Neural progenitor cell (in vitro differentiated cells): ENCODE data around the gene PGP. TPM values are rescaled to one million over a fixed set of nuclear protein-coding genes. Genes with fewer than 3 reads are reported as not detected.

ENCODE experiments used
- DNase-seq: peaks from one replicate; pipeline ENCODE4 v3.0.0-alpha.2; 2016; ENCODE audit warnings: low spot score
- H2AFZ ChIP-seq: fragments of 200-600 bp; sonication (generic); replicated peaks from 2 replicates; pipeline ENCODE4 v1.6.1; 2016; ENCODE audit warnings: antibody characterized with exemption
- H3F3A ChIP-seq: fragments of 200-600 bp; sonication (generic); 2 replicates; pipeline ENCODE4 v1.6.1; 2016; ENCODE audit warnings: antibody characterized with exemption, low read depth
- H3K27ac ChIP-seq: fragments of 200-600 bp; sonication (generic); 2 replicates; pipeline ENCODE4 v1.5.1; 2016; ENCODE audit warnings: mild to moderate bottlenecking
- H3K27me3 ChIP-seq: fragments of 200-600 bp; sonication (generic); 2 replicates; pipeline ENCODE4 v1.6.1; 2016; ENCODE audit warnings: mild to moderate bottlenecking, moderate library complexity
- H3K36me3 ChIP-seq: fragments of 200-600 bp; sonication (generic); 2 replicates; pipeline ENCODE4 v1.5.1; 2016
- H3K4me1 ChIP-seq: fragments of 200-600 bp; sonication (generic); 2 replicates; pipeline ENCODE4 v1.6.1; 2016; ENCODE audit warnings: mixed run types
- H3K4me2 ChIP-seq: fragments of 200-600 bp; sonication (generic); 2 replicates; pipeline ENCODE4 v1.6.1; 2016
- H3K4me3 ChIP-seq: fragments of 200-600 bp; sonication (generic); 2 replicates; pipeline ENCODE4 v1.5.1; 2016
- H3K79me2 ChIP-seq: fragments of 200-600 bp; sonication (generic); 2 replicates; pipeline ENCODE4 v1.6.1; 2016; ENCODE audit warnings: low read depth
- H3K9ac ChIP-seq: fragments of 200-600 bp; sonication (generic); 2 replicates; pipeline ENCODE4 v1.6.1; 2016
- H3K9me3 ChIP-seq: fragments of 200-600 bp; sonication (generic); 2 replicates; pipeline ENCODE4 v1.5.1; 2016; ENCODE audit warnings: low read depth
- H4K20me1 ChIP-seq: fragments of 200-600 bp; sonication (generic); 2 replicates; pipeline ENCODE4 v1.6.1; 2016; ENCODE audit warnings: low read depth
- H3K27ac Mint-ChIP-seq: 3 replicates; pipeline ENCODE4 v1.8.0; 2021; ENCODE audit warnings: mixed read lengths
- H3K27me3 Mint-ChIP-seq: 2 replicates; pipeline ENCODE4 v1.8.0; 2022; ENCODE audit warnings: low read depth, mild to moderate bottlenecking, inconsistent platforms, moderate library complexity, mixed read lengths; ENCODE audit not compliant: insufficient read depth
- H3K36me3 Mint-ChIP-seq: 3 replicates; pipeline ENCODE4 v1.8.0; 2021; ENCODE audit warnings: mixed read lengths
- H3K4me1 Mint-ChIP-seq: 3 replicates; pipeline ENCODE4 v1.8.0; 2021; ENCODE audit warnings: mixed read lengths
- H3K4me3 Mint-ChIP-seq: 3 replicates; pipeline ENCODE4 v1.8.0; 2021; ENCODE audit warnings: mild to moderate bottlenecking, moderate library complexity, mixed read lengths
- H3K9me3 Mint-ChIP-seq: 3 replicates; pipeline ENCODE4 v1.8.0; 2020; ENCODE audit warnings: mixed read lengths
- EZH2 ChIP-seq: fragments of 200-600 bp; sonication (generic); IDR thresholded peaks from 2 replicates; pipeline ENCODE4 v1.6.1; 2017; ENCODE audit warnings: antibody characterized with exemption, mild to moderate bottlenecking, moderate library complexity
- EZH2phosphoT487 ChIP-seq: fragments of 200-600 bp; sonication (generic); IDR thresholded peaks from 2 replicates; pipeline ENCODE4 v1.6.1; 2017; ENCODE audit warnings: antibody characterized with exemption
- total RNA-seq: library from RNA; depleted of rRNA; stranded (reverse); fragments of >200 nt; gene quantifications from 2 replicates; pipeline ENCODE4 v1.2.3, GENCODE V29; 2015; ENCODE audit warnings: low replicate concordance
- TF ChIP-seq, protein P1 (sequence below): fragments of 200-600 bp; sonication (generic); IDR thresholded peaks from 2 replicates; pipeline ENCODE4 v1.5.1; 2017; ENCODE audit warnings: antibody characterized with exemption, mild to moderate bottlenecking

Gene PGP
- total RNA-seq, 1 donor from 2014 or later = 13.3 TPM

DNA sequence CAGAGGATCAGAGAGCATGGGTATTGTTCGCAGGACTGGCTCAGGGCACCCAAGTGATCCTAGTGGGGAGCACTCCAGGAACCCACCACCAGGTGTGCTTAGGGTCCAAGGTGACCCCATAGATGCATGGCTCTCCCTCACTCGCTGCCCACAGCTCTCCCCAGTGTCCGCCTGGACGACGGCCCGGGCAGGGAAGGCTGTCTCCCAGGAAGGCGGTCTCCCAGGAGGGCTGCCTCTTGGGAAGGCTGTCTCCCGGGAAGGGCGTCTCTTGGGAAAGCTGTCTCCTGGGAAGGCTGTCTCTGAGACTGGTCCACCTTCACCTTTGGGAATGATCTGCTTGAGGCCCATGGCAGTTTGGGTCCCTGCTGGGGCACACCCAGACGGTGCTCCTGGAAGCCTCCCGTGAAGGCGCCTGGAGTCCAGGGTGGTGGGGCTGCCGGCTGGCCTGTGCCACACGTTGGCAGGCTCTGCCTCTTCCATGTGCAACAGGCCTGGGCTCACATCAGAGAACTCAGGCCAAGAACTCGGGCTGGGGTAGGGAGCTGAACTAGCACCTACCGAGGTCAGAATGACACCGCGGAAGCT lies 31.8 kb upstream of the PGP start:
- Histone ChIP-seq H3K79me2 (peaks cover 42% of the 10 kb centered on the region), H3K27me3 (no peaks in the 10 kb centered on the region), H3K9me3 (no peaks in the 10 kb centered on the region), H3K27ac (no peak overlapping the region), H3F3A (peaks cover 3% of the 10 kb centered on the region), H3K4me3 (no peak overlapping the region), H3K36me3 (no peaks in the 10 kb centered on the region), H3K9ac (no peak overlapping the region), H3K4me1 (peaks cover 6% of the 10 kb centered on the region), H2AFZ (no peak overlapping the region), H4K20me1 (peaks cover 6% of the 10 kb centered on the region), H3K4me2 (no peak overlapping the region)
- peaks cover 5% of the 10 kb centered on the region for H3K4me1 Mint-ChIP-seq
- peaks cover 8% of the 10 kb centered on the region for H3K36me3 Mint-ChIP-seq
- H3K27ac Mint-ChIP-seq = no peak overlapping the region
- TF ChIP-seq EZH2 (no peak), EZH2phosphoT487 (no peak)
- TF ChIP-seq, protein P1, sequence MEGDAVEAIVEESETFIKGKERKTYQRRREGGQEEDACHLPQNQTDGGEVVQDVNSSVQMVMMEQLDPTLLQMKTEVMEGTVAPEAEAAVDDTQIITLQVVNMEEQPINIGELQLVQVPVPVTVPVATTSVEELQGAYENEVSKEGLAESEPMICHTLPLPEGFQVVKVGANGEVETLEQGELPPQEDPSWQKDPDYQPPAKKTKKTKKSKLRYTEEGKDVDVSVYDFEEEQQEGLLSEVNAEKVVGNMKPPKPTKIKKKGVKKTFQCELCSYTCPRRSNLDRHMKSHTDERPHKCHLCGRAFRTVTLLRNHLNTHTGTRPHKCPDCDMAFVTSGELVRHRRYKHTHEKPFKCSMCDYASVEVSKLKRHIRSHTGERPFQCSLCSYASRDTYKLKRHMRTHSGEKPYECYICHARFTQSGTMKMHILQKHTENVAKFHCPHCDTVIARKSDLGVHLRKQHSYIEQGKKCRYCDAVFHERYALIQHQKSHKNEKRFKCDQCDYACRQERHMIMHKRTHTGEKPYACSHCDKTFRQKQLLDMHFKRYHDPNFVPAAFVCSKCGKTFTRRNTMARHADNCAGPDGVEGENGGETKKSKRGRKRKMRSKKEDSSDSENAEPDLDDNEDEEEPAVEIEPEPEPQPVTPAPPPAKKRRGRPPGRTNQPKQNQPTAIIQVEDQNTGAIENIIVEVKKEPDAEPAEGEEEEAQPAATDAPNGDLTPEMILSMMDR = no peak
- peaks cover 8% of the 10 kb centered on the region for H3K27me3 Mint-ChIP-seq
- no peaks in the 10 kb centered on the region for H3K9me3 Mint-ChIP-seq
- DNase-seq = no peak
- H3K4me3 Mint-ChIP-seq = no peak overlapping the region

DNA sequence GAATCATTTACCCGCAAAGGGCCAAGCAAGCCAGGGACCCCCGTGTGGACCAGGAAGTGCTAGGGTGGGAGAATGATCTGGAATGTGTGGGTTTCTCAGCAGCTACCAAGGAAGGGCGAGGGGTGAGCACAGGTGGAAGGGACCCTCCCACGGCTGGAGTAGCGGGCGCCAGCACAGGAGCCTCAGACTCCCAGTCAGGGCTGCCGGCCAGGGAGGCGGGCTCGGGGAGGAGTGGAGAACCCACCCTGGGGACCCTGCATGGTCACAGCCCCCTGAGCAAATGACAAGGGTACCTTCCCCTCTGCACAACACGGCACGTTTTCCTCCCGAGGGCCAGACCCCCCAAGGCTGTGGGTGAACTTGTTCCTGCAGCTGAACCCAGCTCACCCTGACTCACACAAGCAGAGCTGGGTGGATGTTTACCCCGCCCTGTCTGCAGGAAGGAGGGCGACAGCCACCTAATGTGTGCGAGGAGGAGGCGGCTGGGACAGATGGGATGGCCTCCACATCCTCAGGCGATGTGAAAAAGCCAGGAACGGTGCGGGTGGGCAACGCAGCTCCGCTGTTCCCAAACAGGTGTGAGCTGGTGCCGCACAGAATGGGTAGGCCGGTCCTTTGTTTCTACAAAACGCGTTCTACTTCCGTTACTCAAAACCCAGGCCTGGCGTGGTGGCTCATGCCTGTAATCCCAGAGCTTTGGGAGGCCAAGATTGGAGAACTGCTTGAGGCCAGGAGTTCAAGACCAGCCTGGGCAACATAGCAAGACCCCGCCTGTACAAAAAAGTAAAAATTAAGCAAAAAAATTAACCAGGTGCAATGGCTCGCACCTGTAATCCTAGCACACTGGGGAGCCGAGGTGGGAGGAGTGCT lies 30.5 kb upstream of the PGP start:
- peaks cover 3% of the 10 kb centered on the region for H3K4me1 ChIP-seq
- H3K9ac ChIP-seq = no peak overlapping the region
- H3K27ac ChIP-seq = no peak overlapping the region
- peaks cover 3% of the 10 kb centered on the region for H4K20me1 ChIP-seq
- no peaks in the 10 kb centered on the region for H3K9me3 ChIP-seq
- peaks cover 2% of the 10 kb centered on the region for H3K4me1 Mint-ChIP-seq
- no peak overlapping the region for H2AFZ ChIP-seq
- peaks cover 32% of the 10 kb centered on the region for H3K79me2 ChIP-seq
- H3K4me2 ChIP-seq = no peak overlapping the region
- H3K27me3 ChIP-seq = no peaks in the 10 kb centered on the region
- H3K36me3 ChIP-seq = no peaks in the 10 kb centered on the region
- no peak for DNase-seq
- TF ChIP-seq, protein P1 = no peak
- TF ChIP-seq EZH2 = no peak
- no peak overlapping the region for H3K4me3 ChIP-seq
- H3K27ac Mint-ChIP-seq = no peak overlapping the region
- H3K9me3 Mint-ChIP-seq = no peaks in the 10 kb centered on the region
- no peaks in the 10 kb centered on the region for H3F3A ChIP-seq
- H3K4me3 Mint-ChIP-seq = no peak overlapping the region
- peaks cover 6% of the 10 kb centered on the region for H3K27me3 Mint-ChIP-seq
- peaks cover 8% of the 10 kb centered on the region for H3K36me3 Mint-ChIP-seq

DNA sequence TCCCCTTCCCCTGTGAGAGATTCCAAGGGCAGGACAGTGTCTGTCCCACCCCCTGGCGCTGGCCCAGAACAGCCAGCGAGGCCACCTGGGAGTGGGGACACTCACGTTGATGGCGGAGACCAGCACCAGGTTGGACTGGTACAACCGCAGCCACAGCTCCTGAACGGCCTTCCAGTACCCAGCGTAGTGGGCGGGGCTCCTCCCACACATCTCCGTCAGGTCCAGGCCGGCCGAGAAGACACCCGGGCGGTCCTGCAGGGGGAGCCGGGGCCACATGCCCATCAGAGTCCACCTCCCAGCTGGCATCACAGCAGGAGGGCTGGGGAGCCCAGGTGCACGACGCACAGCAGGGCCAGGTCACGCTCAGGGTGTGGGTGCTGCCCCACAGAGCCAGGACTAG lies 29.7 kb upstream of the PGP start:
- H3K4me3 ChIP-seq = no peak overlapping the region
- DNase-seq = peak; percentile 22
- no peak for TF ChIP-seq EZH2phosphoT487
- no peak for TF ChIP-seq EZH2
- TF ChIP-seq, protein P1 = peak; percentile 12
- no peaks in the 10 kb centered on the region for H3K9me3 ChIP-seq
- peaks cover 10% of the 10 kb centered on the region for H4K20me1 ChIP-seq
- no peaks in the 10 kb centered on the region for H3K27me3 ChIP-seq
- no peaks in the 10 kb centered on the region for H3K4me1 ChIP-seq
- no peak overlapping the region for H3K27ac ChIP-seq
- H3K4me1 Mint-ChIP-seq = no peaks in the 10 kb centered on the region
- no peaks in the 10 kb centered on the region for H3K9me3 Mint-ChIP-seq
- no peak overlapping the region for H2AFZ ChIP-seq
- no peaks in the 10 kb centered on the region for H3K36me3 ChIP-seq
- peaks cover 6% of the 10 kb centered on the region for H3K27me3 Mint-ChIP-seq
- H3K9ac ChIP-seq = no peak overlapping the region
- no peak overlapping the region for H3K4me3 Mint-ChIP-seq
- no peak overlapping the region for H3K4me2 ChIP-seq
- H3F3A ChIP-seq = peaks cover 7% of the 10 kb centered on the region
- H3K79me2 ChIP-seq = peaks cover 24% of the 10 kb centered on the region
- peaks cover 9% of the 10 kb centered on the region for H3K36me3 Mint-ChIP-seq
- H3K27ac Mint-ChIP-seq = no peak overlapping the region
